H1 (cell line): Measurements from ENCODE around the gene DNLZ. TPM values are rescaled to one million over a fixed set of nuclear protein-coding genes. Genes with fewer than 3 reads are reported as not detected.

Source experiments
- CTCF ChIA-PET: fragments of 300-600 bp; sonication (Branson Sonifier 250); formaldehyde crosslinking; loops from one replicate; lab custom pipeline; 2021; ENCODE audit not compliant: partially characterized antibody; lab: Charles Lee
- POLR2A ChIA-PET: fragments of 300-600 bp; sonication (Branson Sonifier 250); formaldehyde crosslinking; loops from one replicate; lab custom pipeline; 2021; ENCODE audit warnings: inconsistent platforms; ENCODE audit not compliant: partially characterized antibody; lab: Charles Lee
- DNase-seq, 2 experiments: peaks; one replicate each; pipeline versions ENCODE4 v3.0.0 to v3.0.0-alpha.2; 2010 to 2022; ENCODE audit warnings: low spot score in 2 of 2, low read depth in 1 of 2, mixed read lengths in 1 of 2
- FAIRE-seq: peaks from 2 replicates; lab custom pipeline; 2011; peaks lifted over from hg19 to GRCh38; lab: Jason Lieb, UNC
- H2AFZ ChIP-seq: 2 replicates; pipeline ENCODE4 v1.8.1; 2012; ENCODE audit warnings: low read length, inconsistent platforms
- H2AK5ac ChIP-seq: 2 replicates; pipeline ENCODE4 v1.6.1; 2013; ENCODE audit warnings: low read depth, low read length
- H2BK120ac ChIP-seq: replicated peaks from 2 replicates; pipeline ENCODE3; 2013; ENCODE audit warnings: low read depth, low read length, inconsistent platforms
- H2BK12ac ChIP-seq: 2 replicates; pipeline ENCODE4 v1.6.1; 2013; ENCODE audit warnings: low read depth, low read length
- H2BK15ac ChIP-seq: 2 replicates; pipeline ENCODE4 v1.6.1; 2013; ENCODE audit warnings: low read length
- H2BK20ac ChIP-seq: 2 replicates; pipeline ENCODE4 v1.6.1; 2013; ENCODE audit warnings: low read length
- H2BK5ac ChIP-seq: 2 replicates; pipeline ENCODE4 v1.6.1; 2013; ENCODE audit warnings: low read depth, low read length
- H3K14ac ChIP-seq: 2 replicates; pipeline ENCODE4 v1.6.1; 2013; ENCODE audit warnings: inconsistent platforms; ENCODE audit not compliant: insufficient read length
- H3K18ac ChIP-seq: 2 replicates; pipeline ENCODE4 v1.6.1; 2013; ENCODE audit warnings: low read length; ENCODE audit errors: extremely low read depth
- H3K23ac ChIP-seq: 2 replicates; pipeline ENCODE4 v1.6.1; 2013; ENCODE audit warnings: inconsistent platforms; ENCODE audit not compliant: insufficient read length
- H3K23me2 ChIP-seq: 2 replicates; pipeline ENCODE4 v1.6.1; 2013; ENCODE audit warnings: low read depth, low read length
- H3K27ac ChIP-seq: 2 replicates; pipeline ENCODE4 v1.6.1; 2011; ENCODE audit warnings: low read depth, low read length, inconsistent platforms
- H3K27me3 ChIP-seq, 4 experiments: replicated peaks in 1 of 4; 1 replicate in 1 of 4; 2 replicates in 3 of 4; pipeline versions ENCODE4 v1.6.1 to v1.8.1; 2011 to 2013; ENCODE audit warnings: low read length in 3 of 4, mild to moderate bottlenecking in 3 of 4, inconsistent platforms in 2 of 4, mixed read lengths in 2 of 4, moderate library complexity in 1 of 4; ENCODE audit not compliant: control insufficient read depth in 3 of 4, insufficient read depth in 3 of 4; ENCODE audit errors: extremely low read depth in 1 of 4
- H3K36me3 ChIP-seq, 4 experiments: 2 replicates each; pipeline versions ENCODE4 v1.6.1 to v1.8.1; 2011 to 2013; ENCODE audit warnings: mild to moderate bottlenecking in 4 of 4, low read length in 3 of 4, moderate library complexity in 2 of 4, control low read depth in 1 of 4, inconsistent platforms in 1 of 4; ENCODE audit not compliant: insufficient read depth in 4 of 4, control insufficient read depth in 2 of 4
- H3K4ac ChIP-seq: replicated peaks from 2 replicates; pipeline ENCODE3; 2013; ENCODE audit warnings: low read length, low read depth, mixed read lengths, inconsistent platforms; ENCODE audit not compliant: insufficient read length
- H3K4me1 ChIP-seq, 4 experiments: replicated peaks in 1 of 4; 1 replicate in 1 of 4; 2 replicates in 3 of 4; pipeline versions ENCODE4 v1.6.1 to v1.8.1; 2011 to 2013; ENCODE audit warnings: low read length in 3 of 4, inconsistent platforms in 2 of 4, mixed read lengths in 1 of 4; ENCODE audit not compliant: insufficient read depth in 4 of 4, control insufficient read depth in 3 of 4
- H3K4me2 ChIP-seq, 2 experiments: 2 replicates each; pipeline versions ENCODE4 v1.6.1 to v1.8.1; 2011 to 2013; ENCODE audit warnings: low read depth in 2 of 2, low read length in 2 of 2, control low read depth in 1 of 2, inconsistent platforms in 1 of 2, mild to moderate bottlenecking in 1 of 2; ENCODE audit not compliant: insufficient read depth in 1 of 2
- H3K4me3 ChIP-seq, 4 experiments: fragments of 200-600, 300-600 bp in 1 of 4; sonication (generic), shearing (Covaris generic), sonication (Bioruptor Twin) in 1 of 4; 2 replicates each; pipeline versions ENCODE4 v1.5.1 to v1.8.1; 2011 to 2016; ENCODE audit warnings: low read length in 4 of 4, low read depth in 3 of 4, control low read depth in 2 of 4, inconsistent platforms in 2 of 4, mild to moderate bottlenecking in 2 of 4, mixed read lengths in 1 of 4, moderate library complexity in 1 of 4; ENCODE audit not compliant: insufficient read depth in 2 of 4; ENCODE audit errors: extremely low read depth in 1 of 4
- H3K56ac ChIP-seq: replicated peaks from 2 replicates; pipeline ENCODE3; 2013; ENCODE audit warnings: low read depth, mild to moderate bottlenecking, mixed read lengths, low read length, inconsistent platforms; ENCODE audit not compliant: insufficient read length
- H3K79me1 ChIP-seq: 2 replicates; pipeline ENCODE4 v1.6.1; 2013; ENCODE audit warnings: low read depth, low read length, control low read depth
- H3K79me2 ChIP-seq, 2 experiments: 2 replicates each; pipeline versions ENCODE4 v1.6.1 to v1.8.1; 2012 to 2013; ENCODE audit warnings: low read length in 2 of 2, mild to moderate bottlenecking in 2 of 2, inconsistent platforms in 1 of 2; ENCODE audit not compliant: insufficient read depth in 2 of 2, control insufficient read depth in 1 of 2
- H3K9ac ChIP-seq, 4 experiments: replicated peaks in 1 of 4; 1 replicate in 1 of 4; 2 replicates in 3 of 4; pipeline versions ENCODE4 v1.6.1 to v1.8.1; 2011 to 2013; ENCODE audit warnings: low read depth in 3 of 4, low read length in 3 of 4, control low read depth in 2 of 4, mild to moderate bottlenecking in 2 of 4, moderate library complexity in 2 of 4, inconsistent platforms in 1 of 4; ENCODE audit errors: extremely low read depth in 1 of 4
- H3K9me3 ChIP-seq, 2 experiments: 2 replicates each; pipeline versions ENCODE4 v1.6.1 to v1.8.1; 2012 to 2013; ENCODE audit warnings: mild to moderate bottlenecking in 2 of 2, moderate library complexity in 2 of 2, control low read depth in 1 of 2, inconsistent platforms in 1 of 2, low read depth in 1 of 2, low read length in 1 of 2, mixed read lengths in 1 of 2; ENCODE audit not compliant: insufficient read depth in 2 of 2
- H4K20me1 ChIP-seq, 2 experiments: replicated peaks in 1 of 2; 2 replicates each; pipeline versions ENCODE3 to v1.8.1; 2011 to 2013; ENCODE audit warnings: inconsistent platforms in 2 of 2, low read length in 2 of 2, mild to moderate bottlenecking in 1 of 2; ENCODE audit not compliant: insufficient read depth in 2 of 2, control insufficient read depth in 1 of 2
- H4K5ac ChIP-seq: 2 replicates; pipeline ENCODE4 v1.6.1; 2013; ENCODE audit warnings: low read length, low read depth, mixed read lengths, inconsistent platforms; ENCODE audit not compliant: insufficient read length
- H4K8ac ChIP-seq: 2 replicates; pipeline ENCODE4 v1.8.0; 2013; ENCODE audit warnings: mild to moderate bottlenecking, moderate library complexity, low read length, inconsistent platforms; ENCODE audit not compliant: insufficient read depth; ENCODE audit errors: extremely low read depth
- H4K91ac ChIP-seq: replicated peaks from 2 replicates; pipeline ENCODE3; 2013; ENCODE audit warnings: low read length, mixed read lengths, inconsistent platforms; ENCODE audit not compliant: insufficient read length
- BACH1 ChIP-seq: IDR thresholded peaks from 2 replicates; pipeline ENCODE4 v1.6.1; 2012; ENCODE audit warnings: low read length, improper control_type of control experiment
- CTCF ChIP-seq, 3 experiments: IDR thresholded peaks; 1 replicate in 2 of 3; 2 replicates in 1 of 3; pipeline versions ENCODE4 v1.5.1 to v1.6.1; 2011; ENCODE audit warnings: low read length in 3 of 3, mild to moderate bottlenecking in 3 of 3, inconsistent platforms in 2 of 3, low read depth in 1 of 3, moderate library complexity in 1 of 3; ENCODE audit not compliant: insufficient read depth in 1 of 3; ENCODE audit errors: control extremely low read depth in 1 of 3
- E2F6 ChIP-seq: IDR thresholded peaks from 2 replicates; pipeline ENCODE4 v1.6.1; 2012; ENCODE audit warnings: inconsistent platforms
- EGR1 ChIP-seq: IDR thresholded peaks from 2 replicates; pipeline ENCODE4 v1.6.1; 2011; ENCODE audit warnings: low read depth, low read length, borderline replicate concordance
- GTF2F1 ChIP-seq: IDR thresholded peaks from 2 replicates; pipeline ENCODE4 v1.6.1; 2012; ENCODE audit warnings: low read depth, low read length, improper control_type of control experiment, borderline replicate concordance
- POU5F1 ChIP-seq: IDR thresholded peaks from 2 replicates; pipeline ENCODE4 v1.6.1; 2011; ENCODE audit warnings: low read depth, mild to moderate bottlenecking, low read length, moderate library complexity
- SAP30 ChIP-seq: fragments of 300-600 bp; sonication (generic); IDR thresholded peaks from 2 replicates; pipeline ENCODE4 v1.7.1; 2012; ENCODE audit warnings: low read length, moderate library complexity, mild to moderate bottlenecking, inconsistent platforms; ENCODE audit not compliant: insufficient read depth, insufficient replicate concordance
- SP1 ChIP-seq: IDR thresholded peaks from 2 replicates; pipeline ENCODE4 v1.6.1; 2011; ENCODE audit warnings: low read depth, low read length
- TAF7 ChIP-seq: optimal IDR thresholded peaks from 2 replicates; pipeline ENCODE3; 2011; ENCODE audit warnings: low read depth, mild to moderate bottlenecking, inconsistent platforms, low read length, moderate library complexity, borderline replicate concordance
- TCF12 ChIP-seq: IDR thresholded peaks from 2 replicates; pipeline ENCODE4 v1.6.1; 2011; ENCODE audit warnings: low read depth, mild to moderate bottlenecking, low read length
- WGBS, 2 experiments: shearing (Covaris generic) in 1 of 2; methylation state at CpG; one replicate each; pipeline versions ENCODE4 v1.1.6 to v1.1.7; 2013 to 2015; ENCODE audit warnings: low lambda C conversion rate in 2 of 2, mixed read lengths in 2 of 2, inconsistent platforms in 1 of 2, low coverage in 1 of 2, missing lambda C conversion rate in 1 of 2; ENCODE audit not compliant: insufficient replicate concordance in 2 of 2, insufficient coverage in 1 of 2, insufficient read length in 1 of 2; ENCODE audit errors: extremely low coverage in 1 of 2, missing lambda C conversion rate in 1 of 2; 5-methylcytosine and 5-hydroxymethylcytosine counted together
- polyA plus RNA-seq, 7 experiments: library from polyadenylated mRNA; depleted of rRNA in 3 of 7; stranded (reverse) in 5 of 7; unstranded in 2 of 7; fragments of >200 nt in 5 of 7; fragments of 200-250 nt in 2 of 7; gene quantifications; 1 replicate in 5 of 7; 2 replicates in 1 of 7; 4 replicates in 1 of 7; pipeline versions ENCODE4 v1.2.1 to v1.2.3, GENCODE V29; 2011 to 2013; ENCODE audit warnings: missing spikeins in 2 of 7, mixed read lengths in 2 of 7
- total RNA-seq: library from RNA; stranded (reverse); fragmentation: NEBNext Ultra II Directional; extraction: Animal tissue kit (Norgen Biotek cat#: 25700); gene quantifications from 2 replicates; pipeline ENCODE4 v1.2.1, GENCODE V29; 2021

Gene DNLZ
- total and polyA plus RNA-seq, 2 of the 8 experiments (the other 6 are each of a cell fraction or from before 2014, with no cell fraction given), result 11.6 to 17.9 TPM

- no peak overlapping the region for H3K56ac ChIP-seq
- H4K91ac ChIP-seq, result no peak overlapping the region
- no peak overlapping the region for H3K23ac ChIP-seq
- H2BK5ac ChIP-seq, result no peak overlapping the region
- H3K4ac ChIP-seq, result no peak overlapping the region
- no peak for FAIRE-seq
- no peak overlapping the region for H2BK15ac ChIP-seq
- peaks cover 14 to 53% (median 36%) of the 10 kb centered on the region in 4 experiments; a peak in 7 of 8 replicates for H3K36me3 ChIP-seq
- peaks cover 0 to 14% of the 10 kb centered on the region in 2 experiments; a peak in 2 of 4 replicates for H3K79me2 ChIP-seq
- no peak overlapping the region for H3K4me3 ChIP-seq
- no peaks in the 10 kb centered on the region for H3K9me3 ChIP-seq
- DNase-seq, result no peak
- peaks cover 5 to 7% of the 10 kb centered on the region in 2 experiments for H4K20me1 ChIP-seq
- H3K4me2 ChIP-seq, result no peak overlapping the region
- H3K27ac ChIP-seq, result no peak overlapping the region
- peaks cover 11% of the 10 kb centered on the region for H3K79me1 ChIP-seq
- ChIA-PET POLR2A (interaction anchor here (1.2 to 14.6 kb wide), 5 partner anchors 9 to 71 kb away, joined by 3 to 139 read pairs (median 6); partner anchors contain the start of gene DNLZ), CTCF (interaction anchor here (1.3 kb wide), 2 partner anchors 9 to 289 kb away, joined by 3 read pairs; no protein-coding TSS in a partner anchor)
- peaks cover 0 to 3% (median 1%) of the 10 kb centered on the region in 4 experiments; a peak in 1 of 7 replicates for H3K4me1 ChIP-seq
- no peak overlapping the region for H2AFZ ChIP-seq
- no peak overlapping the region for H3K14ac ChIP-seq
- H3K9ac ChIP-seq, result no peak overlapping the region
- no peak overlapping the region for H2BK20ac ChIP-seq
- no peak overlapping the region for H4K8ac ChIP-seq
- H4K5ac ChIP-seq, result no peak overlapping the region
- no peak overlapping the region for H2BK120ac ChIP-seq
- H3K18ac ChIP-seq, result no peak overlapping the region
- no peak overlapping the region for H2BK12ac ChIP-seq
- 95% methylated on average over 14 of the region's 14 CpGs; no CpG with 5 or more reads in 1 of the 2 experiments for WGBS, 2 experiments
- H3K27me3 ChIP-seq, result no peaks in the 10 kb centered on the region
- peaks cover 3% of the 10 kb centered on the region; the same call in 1 of the 2 replicates for H3K23me2 ChIP-seq
- no peak overlapping the region for H2AK5ac ChIP-seq
- no peak for TF ChIP-seq POU5F1
- no peak for TF ChIP-seq TAF7
- no peak for TF ChIP-seq BACH1
- no peak for TF ChIP-seq GTF2F1
- no peak for TF ChIP-seq TCF12
- TF ChIP-seq EGR1, result no peak
- TF ChIP-seq E2F6, result no peak
- TF ChIP-seq SP1, result no peak
- TF ChIP-seq SAP30, result no peak
- no peak for TF ChIP-seq CTCF (IDR thresholded peaks at IDR 0.05; ENCODE audit: control extremely low read depth in 1 of 3, insufficient read depth in 1 of 3, low read depth in 1 of 3, low read length in 3 of 3)
Observed at GRCh38 chr9:136404801-136405136, 41.2 kb upstream of the DNLZ start.
